ENCODE data around the gene FGD4. TPM values are rescaled to one million over a fixed set of nuclear protein-coding genes. Genes with fewer than 3 reads are reported as not detected.

Gene FGD4
- total RNA-seq, 1 experiment from 2014 or later: 39.7 TPM

DNA sequence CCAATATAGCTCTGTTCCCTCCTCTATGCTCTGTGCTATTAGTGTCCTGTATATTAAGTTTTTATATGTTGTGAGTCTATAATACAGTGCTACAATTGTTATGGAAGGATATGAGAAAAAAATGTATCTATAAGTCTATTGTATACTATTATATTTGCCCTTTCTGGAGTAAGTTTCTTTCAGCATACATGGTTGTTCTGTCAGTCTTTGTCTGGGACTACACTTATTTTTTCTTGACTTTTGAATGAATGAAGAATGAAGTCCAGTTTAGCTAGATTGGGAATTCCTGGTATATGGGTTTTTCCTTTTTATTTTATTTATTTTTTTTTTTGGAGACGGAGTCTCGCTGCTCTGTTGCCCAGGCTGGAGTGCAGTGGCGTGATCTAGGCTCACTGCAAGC, 203.7 kb downstream of the FGD4 start:
- H3K27me3 Mint-ChIP-seq (ENCODE audit: low read depth): no peaks in the 10 kb centered on the region
- TF ChIP-seq CREM (CRISPR knock-in tag; IDR thresholded peaks at IDR 0.05) (no peak), OVOL2 (CRISPR knock-in tag; IDR thresholded peaks at IDR 0.05; ENCODE audit: borderline replicate concordance) (no peak), ZSCAN18 (CRISPR knock-in tag; IDR thresholded peaks at IDR 0.05) (no peak), ZNF138 (CRISPR knock-in tag; conservative IDR thresholded peaks at IDR 0.05) (no peak), IRF2 (CRISPR knock-in tag; IDR thresholded peaks at IDR 0.05; ENCODE audit: borderline replicate concordance, low read depth) (no peak)
- H3K36me3 Mint-ChIP-seq: peaks cover 33% of the 10 kb centered on the region
- no peak for DNase-seq (ENCODE audit: low spot score)
- no peaks in the 10 kb centered on the region for H3K9me3 Mint-ChIP-seq
- no peak overlapping the region for H3K27ac Mint-ChIP-seq
- peaks cover 19% of the 10 kb centered on the region for H3K4me1 Mint-ChIP-seq
- POLR2A ChIA-PET: no interaction called here
- CTCF ChIA-PET: no interaction called here
- no peak overlapping the region for H3K4me3 Mint-ChIP-seq
- no peak for ATAC-seq

DNA sequence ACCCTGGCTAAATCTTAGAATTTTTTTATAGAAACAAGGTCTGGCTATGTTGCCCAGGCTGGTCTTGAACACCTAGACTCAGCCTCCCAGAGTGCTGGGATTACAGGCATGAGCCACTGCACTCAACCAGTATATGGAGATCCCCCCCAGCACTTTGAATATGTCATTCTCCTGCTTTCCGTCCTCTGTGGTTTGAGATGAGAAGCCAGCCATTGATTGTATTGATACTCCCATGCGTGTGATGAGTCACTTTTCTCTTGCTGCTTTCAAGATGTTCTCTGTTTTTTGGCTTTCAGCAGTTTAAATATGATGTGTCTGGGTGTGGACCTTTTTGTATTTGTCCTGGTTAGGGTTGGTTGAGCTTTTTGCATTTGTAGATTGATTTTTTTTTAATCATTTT, 204.5 kb downstream of the FGD4 start:
- no peak for ATAC-seq
- Mint-ChIP-seq H3K4me3 (no peak overlapping the region), H3K9me3 (no peaks in the 10 kb centered on the region), H3K36me3 (peaks cover 25% of the 10 kb centered on the region), H3K27ac (peak overlapping the region; percentile 96), H3K27me3 (ENCODE audit: low read depth) (no peaks in the 10 kb centered on the region), H3K4me1 (peaks cover 19% of the 10 kb centered on the region)
- no peak for DNase-seq (ENCODE audit: low spot score)
- POLR2A ChIA-PET: no interaction called here
- CTCF ChIA-PET: no interaction called here
- TF ChIP-seq RORB (CRISPR knock-in tag; IDR thresholded peaks at IDR 0.05) (no peak), FOXK1 (CRISPR knock-in tag; IDR thresholded peaks at IDR 0.05) (no peak), NFYB (CRISPR knock-in tag; conservative IDR thresholded peaks at IDR 0.05; ENCODE audit: low read depth) (no peak), JUN (CRISPR knock-in tag; IDR thresholded peaks at IDR 0.05) (no peak), ZNF396 (CRISPR knock-in tag; IDR thresholded peaks at IDR 0.05; ENCODE audit: borderline replicate concordance) (no peak)

DNA sequence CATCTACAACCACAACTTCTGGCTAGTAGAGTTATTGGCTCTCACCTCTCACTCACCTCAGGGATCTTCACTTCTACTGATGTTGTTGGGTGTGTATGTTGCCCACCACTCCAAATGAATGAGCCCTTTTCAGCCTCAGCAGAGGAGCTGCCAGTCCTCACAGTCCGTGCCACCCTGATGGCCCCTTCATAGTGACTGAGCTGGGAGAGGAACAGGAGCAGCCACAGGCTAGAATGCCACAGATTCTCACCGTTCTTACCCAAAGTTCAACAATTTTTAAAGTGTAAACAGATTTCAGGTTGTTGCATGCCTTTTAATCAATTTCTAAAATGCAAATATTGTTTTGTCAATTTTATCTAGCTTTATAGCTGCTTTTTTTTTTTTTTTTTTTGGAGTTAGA, 205.2 kb downstream of the FGD4 start:
- Mint-ChIP-seq H3K36me3 (peaks cover 29% of the 10 kb centered on the region), H3K9me3 (no peaks in the 10 kb centered on the region), H3K4me1 (peaks cover 19% of the 10 kb centered on the region), H3K27ac (peak overlapping the region; percentile 57), H3K4me3 (no peak overlapping the region), H3K27me3 (ENCODE audit: low read depth) (no peaks in the 10 kb centered on the region)
- ChIA-PET CTCF (interaction anchor here (0.7 to 1.4 kb wide), 2 partner anchors 66 to 148 kb away, joined by 3 read pairs; no protein-coding TSS in a partner anchor), POLR2A (interaction anchor here (0.6 kb wide), 2 partner anchors 128 to 1008 kb away, joined by 3 to 4 read pairs; no protein-coding TSS in a partner anchor)
- DNase-seq (ENCODE audit: low spot score) (no peak), ATAC-seq (no peak)
- TF ChIP-seq, protein P1, sequence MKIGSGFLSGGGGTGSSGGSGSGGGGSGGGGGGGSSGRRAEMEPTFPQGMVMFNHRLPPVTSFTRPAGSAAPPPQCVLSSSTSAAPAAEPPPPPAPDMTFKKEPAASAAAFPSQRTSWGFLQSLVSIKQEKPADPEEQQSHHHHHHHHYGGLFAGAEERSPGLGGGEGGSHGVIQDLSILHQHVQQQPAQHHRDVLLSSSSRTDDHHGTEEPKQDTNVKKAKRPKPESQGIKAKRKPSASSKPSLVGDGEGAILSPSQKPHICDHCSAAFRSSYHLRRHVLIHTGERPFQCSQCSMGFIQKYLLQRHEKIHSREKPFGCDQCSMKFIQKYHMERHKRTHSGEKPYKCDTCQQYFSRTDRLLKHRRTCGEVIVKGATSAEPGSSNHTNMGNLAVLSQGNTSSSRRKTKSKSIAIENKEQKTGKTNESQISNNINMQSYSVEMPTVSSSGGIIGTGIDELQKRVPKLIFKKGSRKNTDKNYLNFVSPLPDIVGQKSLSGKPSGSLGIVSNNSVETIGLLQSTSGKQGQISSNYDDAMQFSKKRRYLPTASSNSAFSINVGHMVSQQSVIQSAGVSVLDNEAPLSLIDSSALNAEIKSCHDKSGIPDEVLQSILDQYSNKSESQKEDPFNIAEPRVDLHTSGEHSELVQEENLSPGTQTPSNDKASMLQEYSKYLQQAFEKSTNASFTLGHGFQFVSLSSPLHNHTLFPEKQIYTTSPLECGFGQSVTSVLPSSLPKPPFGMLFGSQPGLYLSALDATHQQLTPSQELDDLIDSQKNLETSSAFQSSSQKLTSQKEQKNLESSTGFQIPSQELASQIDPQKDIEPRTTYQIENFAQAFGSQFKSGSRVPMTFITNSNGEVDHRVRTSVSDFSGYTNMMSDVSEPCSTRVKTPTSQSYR (CRISPR knock-in tag; IDR thresholded peaks at IDR 0.05): no peak
- no peak for TF ChIP-seq IRF2 (CRISPR knock-in tag; IDR thresholded peaks at IDR 0.05; ENCODE audit: borderline replicate concordance, low read depth)
- TF ChIP-seq PRDM15 (CRISPR knock-in tag; IDR thresholded peaks at IDR 0.05): no peak
- no peak for TF ChIP-seq CBFB (CRISPR knock-in tag; IDR thresholded peaks at IDR 0.05; ENCODE audit: low read depth)
- TF ChIP-seq NFYB (CRISPR knock-in tag; conservative IDR thresholded peaks at IDR 0.05; ENCODE audit: low read depth): no peak
- no peak for TF ChIP-seq ZNF396 (CRISPR knock-in tag; IDR thresholded peaks at IDR 0.05; ENCODE audit: borderline replicate concordance)
- no peak for TF ChIP-seq RORB (CRISPR knock-in tag; IDR thresholded peaks at IDR 0.05)
- TF ChIP-seq ETV6 (CRISPR knock-in tag; IDR thresholded peaks at IDR 0.05): no peak
- no peak for TF ChIP-seq GTF2I (CRISPR knock-in tag; conservative IDR thresholded peaks at IDR 0.05)
- no peak for TF ChIP-seq ZSCAN18 (CRISPR knock-in tag; IDR thresholded peaks at IDR 0.05)
- TF ChIP-seq, protein P2, sequence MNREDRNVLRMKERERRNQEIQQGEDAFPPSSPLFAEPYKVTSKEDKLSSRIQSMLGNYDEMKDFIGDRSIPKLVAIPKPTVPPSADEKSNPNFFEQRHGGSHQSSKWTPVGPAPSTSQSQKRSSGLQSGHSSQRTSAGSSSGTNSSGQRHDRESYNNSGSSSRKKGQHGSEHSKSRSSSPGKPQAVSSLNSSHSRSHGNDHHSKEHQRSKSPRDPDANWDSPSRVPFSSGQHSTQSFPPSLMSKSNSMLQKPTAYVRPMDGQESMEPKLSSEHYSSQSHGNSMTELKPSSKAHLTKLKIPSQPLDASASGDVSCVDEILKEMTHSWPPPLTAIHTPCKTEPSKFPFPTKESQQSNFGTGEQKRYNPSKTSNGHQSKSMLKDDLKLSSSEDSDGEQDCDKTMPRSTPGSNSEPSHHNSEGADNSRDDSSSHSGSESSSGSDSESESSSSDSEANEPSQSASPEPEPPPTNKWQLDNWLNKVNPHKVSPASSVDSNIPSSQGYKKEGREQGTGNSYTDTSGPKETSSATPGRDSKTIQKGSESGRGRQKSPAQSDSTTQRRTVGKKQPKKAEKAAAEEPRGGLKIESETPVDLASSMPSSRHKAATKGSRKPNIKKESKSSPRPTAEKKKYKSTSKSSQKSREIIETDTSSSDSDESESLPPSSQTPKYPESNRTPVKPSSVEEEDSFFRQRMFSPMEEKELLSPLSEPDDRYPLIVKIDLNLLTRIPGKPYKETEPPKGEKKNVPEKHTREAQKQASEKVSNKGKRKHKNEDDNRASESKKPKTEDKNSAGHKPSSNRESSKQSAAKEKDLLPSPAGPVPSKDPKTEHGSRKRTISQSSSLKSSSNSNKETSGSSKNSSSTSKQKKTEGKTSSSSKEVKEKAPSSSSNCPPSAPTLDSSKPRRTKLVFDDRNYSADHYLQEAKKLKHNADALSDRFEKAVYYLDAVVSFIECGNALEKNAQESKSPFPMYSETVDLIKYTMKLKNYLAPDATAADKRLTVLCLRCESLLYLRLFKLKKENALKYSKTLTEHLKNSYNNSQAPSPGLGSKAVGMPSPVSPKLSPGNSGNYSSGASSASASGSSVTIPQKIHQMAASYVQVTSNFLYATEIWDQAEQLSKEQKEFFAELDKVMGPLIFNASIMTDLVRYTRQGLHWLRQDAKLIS (CRISPR knock-in tag; IDR thresholded peaks at IDR 0.05; ENCODE audit: borderline replicate concordance): no peak

Data from WTC11 (cell line).